Endothelial cell (in vitro differentiated cells): ENCODE measurements around the gene DLL4. TPM values are rescaled to one million over a fixed set of nuclear protein-coding genes. Genes with fewer than 3 reads are reported as not detected.

ENCODE experiments used
- DNase-seq: peaks from one replicate; pipeline ENCODE4 v3.0.0; 2021; ENCODE audit warnings: low spot score
- H3K27ac Mint-ChIP-seq: one replicate; pipeline ENCODE4 v1.8.0; 2021; ENCODE audit warnings: mixed read lengths, inconsistent platforms; ENCODE audit not compliant: unreplicated experiment
- H3K27me3 Mint-ChIP-seq: one replicate; pipeline ENCODE4 v1.8.0; 2021; ENCODE audit warnings: mild to moderate bottlenecking, moderate library complexity, mixed read lengths, inconsistent platforms; ENCODE audit not compliant: unreplicated experiment
- H3K36me3 Mint-ChIP-seq: one replicate; pipeline ENCODE4 v1.8.0; 2021; ENCODE audit warnings: mild to moderate bottlenecking, low read depth, mixed read lengths, inconsistent platforms; ENCODE audit not compliant: unreplicated experiment
- H3K4me1 Mint-ChIP-seq: one replicate; pipeline ENCODE4 v1.8.0; 2021; ENCODE audit warnings: mild to moderate bottlenecking, mixed read lengths, inconsistent platforms; ENCODE audit not compliant: unreplicated experiment
- H3K4me3 Mint-ChIP-seq: one replicate; pipeline ENCODE4 v1.8.0; 2021; ENCODE audit warnings: mild to moderate bottlenecking, mixed read lengths, inconsistent platforms; ENCODE audit not compliant: unreplicated experiment
- H3K9me3 Mint-ChIP-seq: one replicate; pipeline ENCODE4 v1.8.0; 2021; ENCODE audit warnings: mixed read lengths, inconsistent platforms; ENCODE audit not compliant: unreplicated experiment
- total RNA-seq: library from RNA; stranded (reverse); fragmentation: NEBNext Ultra II Directional; extraction: Animal tissue kit (Norgen Biotek cat#: 25700); gene quantifications from one replicate; pipeline ENCODE4 v1.2.1, GENCODE V29; 2021; ENCODE audit not compliant: unreplicated experiment
- TF ChIP-seq, protein P1 (sequence below): fragments of 200-600 bp; sonication (generic); IDR thresholded peaks from one replicate; pipeline ENCODE4 v1.5.0; 2021; ENCODE audit warnings: antibody characterized with exemption; ENCODE audit not compliant: unreplicated experiment

The DLL4 gene
- total RNA-seq, 1 donor from 2014 or later, result 257 TPM

DNA sequence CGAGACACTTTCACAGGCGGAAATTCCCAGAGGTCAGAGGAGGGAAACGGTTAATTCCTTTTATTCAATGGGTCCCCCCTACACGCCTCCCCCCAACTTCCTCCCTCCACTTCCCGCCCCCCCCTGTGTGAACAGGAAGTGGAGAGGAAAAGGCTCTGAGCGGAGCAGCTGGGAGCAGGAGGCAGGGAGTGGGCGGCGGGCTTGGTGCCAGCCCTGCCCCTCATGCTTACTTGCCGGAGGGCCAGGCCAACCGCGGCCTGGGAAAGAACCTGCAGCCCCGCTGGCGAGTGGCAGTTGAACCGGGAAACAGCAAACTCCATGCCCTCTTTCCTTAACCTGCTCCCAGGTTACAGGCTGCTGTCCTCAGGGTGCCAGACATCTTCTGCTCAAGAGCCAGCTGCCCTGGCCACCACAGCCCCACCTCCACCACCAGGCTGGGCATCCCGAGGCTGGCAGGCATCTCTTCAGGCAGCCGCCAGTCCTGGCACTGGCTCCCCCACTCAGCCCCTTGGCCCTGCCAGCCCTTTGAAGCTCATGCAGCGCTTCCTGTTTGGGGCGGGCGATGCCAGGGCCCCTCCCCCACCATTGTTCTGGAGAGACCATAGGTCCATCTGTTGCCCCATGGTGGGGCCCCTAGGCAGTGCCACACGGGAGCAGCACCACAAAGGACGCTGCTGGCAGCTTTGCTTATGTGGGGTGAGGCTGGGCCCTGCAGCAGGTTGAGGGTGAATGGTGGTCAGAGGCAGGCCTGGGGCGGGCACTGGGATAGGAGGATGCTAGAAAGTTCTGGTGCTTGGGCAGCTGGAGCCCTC, 21.9 kb upstream of the DLL4 start:
- TF ChIP-seq, protein P1, sequence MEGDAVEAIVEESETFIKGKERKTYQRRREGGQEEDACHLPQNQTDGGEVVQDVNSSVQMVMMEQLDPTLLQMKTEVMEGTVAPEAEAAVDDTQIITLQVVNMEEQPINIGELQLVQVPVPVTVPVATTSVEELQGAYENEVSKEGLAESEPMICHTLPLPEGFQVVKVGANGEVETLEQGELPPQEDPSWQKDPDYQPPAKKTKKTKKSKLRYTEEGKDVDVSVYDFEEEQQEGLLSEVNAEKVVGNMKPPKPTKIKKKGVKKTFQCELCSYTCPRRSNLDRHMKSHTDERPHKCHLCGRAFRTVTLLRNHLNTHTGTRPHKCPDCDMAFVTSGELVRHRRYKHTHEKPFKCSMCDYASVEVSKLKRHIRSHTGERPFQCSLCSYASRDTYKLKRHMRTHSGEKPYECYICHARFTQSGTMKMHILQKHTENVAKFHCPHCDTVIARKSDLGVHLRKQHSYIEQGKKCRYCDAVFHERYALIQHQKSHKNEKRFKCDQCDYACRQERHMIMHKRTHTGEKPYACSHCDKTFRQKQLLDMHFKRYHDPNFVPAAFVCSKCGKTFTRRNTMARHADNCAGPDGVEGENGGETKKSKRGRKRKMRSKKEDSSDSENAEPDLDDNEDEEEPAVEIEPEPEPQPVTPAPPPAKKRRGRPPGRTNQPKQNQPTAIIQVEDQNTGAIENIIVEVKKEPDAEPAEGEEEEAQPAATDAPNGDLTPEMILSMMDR, result no peak
- H3K4me1 Mint-ChIP-seq, result peaks cover 74% of the 10 kb centered on the region
- H3K36me3 Mint-ChIP-seq, result peaks cover 19% of the 10 kb centered on the region
- DNase-seq, result peak; percentile 75
- H3K9me3 Mint-ChIP-seq, result no peaks in the 10 kb centered on the region
- no peak overlapping the region for H3K4me3 Mint-ChIP-seq
- peaks cover 24% of the 10 kb centered on the region for H3K27me3 Mint-ChIP-seq
- peak overlapping the region; percentile 77 for H3K27ac Mint-ChIP-seq

DNA sequence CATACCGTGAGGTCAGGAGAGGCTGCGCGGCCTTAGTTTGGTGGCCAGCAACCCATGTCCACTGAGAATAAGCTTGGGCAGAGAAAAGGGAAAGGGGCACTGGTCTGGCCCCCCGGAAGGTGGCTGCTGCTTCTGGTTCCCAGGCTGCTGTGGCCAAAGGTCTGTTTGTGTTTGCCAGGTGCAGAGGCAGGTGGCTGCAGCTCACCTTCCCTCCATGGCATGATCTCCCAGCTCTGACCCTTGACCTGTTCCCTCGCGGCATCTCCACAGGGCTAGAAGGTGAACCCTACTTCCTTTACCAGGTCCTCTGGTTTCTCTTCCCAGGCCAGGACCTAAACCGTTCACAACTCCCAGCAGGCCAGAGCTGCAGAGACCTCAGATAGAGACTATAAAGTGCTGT, 21.0 kb upstream of the DLL4 start:
- no peak overlapping the region for H3K27ac Mint-ChIP-seq

DNA sequence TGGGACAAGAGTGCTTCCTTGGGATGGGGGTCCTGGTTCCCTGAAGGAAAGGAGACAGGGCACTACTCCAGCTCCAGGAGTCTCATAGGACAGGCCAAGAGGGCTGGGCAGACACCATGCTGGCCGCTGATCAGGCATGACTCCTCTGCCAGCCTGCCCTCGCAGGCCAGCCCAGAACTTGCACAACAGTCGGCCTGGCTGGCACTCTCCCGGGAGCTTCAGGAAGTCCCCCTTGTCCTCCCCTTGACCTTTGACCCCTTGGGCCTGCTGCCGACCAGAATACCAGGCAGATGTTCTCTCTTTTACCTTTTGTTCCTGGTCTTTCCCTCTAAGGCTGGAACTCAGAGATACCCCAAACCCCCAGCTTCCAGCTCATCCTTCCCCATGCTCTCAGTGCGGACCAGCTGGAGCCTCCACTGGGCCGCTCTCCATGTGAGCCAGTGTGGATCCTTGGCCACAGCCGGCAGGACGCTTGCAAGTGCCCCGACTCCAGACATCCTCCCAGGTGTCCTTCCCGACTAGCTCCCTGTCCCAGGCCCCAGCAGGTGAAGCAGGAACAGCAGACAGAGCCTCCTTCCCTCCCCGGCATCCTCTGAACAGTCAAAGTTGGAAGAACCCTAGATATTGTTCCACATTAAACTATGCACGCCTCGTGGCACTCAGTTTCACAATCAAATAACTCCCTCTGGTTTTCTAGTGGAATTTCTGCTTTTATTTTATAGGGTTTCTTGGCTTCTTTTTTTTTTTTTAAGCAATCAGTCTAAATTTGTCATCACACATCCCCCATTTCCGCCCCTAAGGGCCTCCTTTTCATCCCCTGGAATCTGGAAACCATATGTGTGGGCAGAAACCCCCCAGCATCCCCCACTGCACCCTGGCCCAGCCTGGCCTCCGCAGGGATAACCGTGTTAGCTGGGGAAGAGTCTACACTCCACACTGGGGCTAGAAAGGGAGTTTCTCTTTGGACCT, 19.2 kb upstream of the DLL4 start:
- TF ChIP-seq, protein P1, result no peak
- peaks cover 28% of the 10 kb centered on the region for H3K27me3 Mint-ChIP-seq
- H3K27ac Mint-ChIP-seq, result peak overlapping the region; percentile 87
- peaks cover 73% of the 10 kb centered on the region for H3K4me1 Mint-ChIP-seq
- no peaks in the 10 kb centered on the region for H3K9me3 Mint-ChIP-seq
- peaks cover 13% of the 10 kb centered on the region for H3K36me3 Mint-ChIP-seq
- H3K4me3 Mint-ChIP-seq, result peak overlapping the region; percentile 57
- DNase-seq, result no peak

More for the DNA sequence above, 21.0 kb upstream of the DLL4 start:
- Mint-ChIP-seq H3K9me3 (no peaks in the 10 kb centered on the region), H3K36me3 (peaks cover 15% of the 10 kb centered on the region), H3K27me3 (peaks cover 24% of the 10 kb centered on the region), H3K4me1 (peaks cover 73% of the 10 kb centered on the region), H3K4me3 (peak overlapping the region; percentile 33)
- TF ChIP-seq, protein P1, result no peak
- no peak for DNase-seq

DNA sequence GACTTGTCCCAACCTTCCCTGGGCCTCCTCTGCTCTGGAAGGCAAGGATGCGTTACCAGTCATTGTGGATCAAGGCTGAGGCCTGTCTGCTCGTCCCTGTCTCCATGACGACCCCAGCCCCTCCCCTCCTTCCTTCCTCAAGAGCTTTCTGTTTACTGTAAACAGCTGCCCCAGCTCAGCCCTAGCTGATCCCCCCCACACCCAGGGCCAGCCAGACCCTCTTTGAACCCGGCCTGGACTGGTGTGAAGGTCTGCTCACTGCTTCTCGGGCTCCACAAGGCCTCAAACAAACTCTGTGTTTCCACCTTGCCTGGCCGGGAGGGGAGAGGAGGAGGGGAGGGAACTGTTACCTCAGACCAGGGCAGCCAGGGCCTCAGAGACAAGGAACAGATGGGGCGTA, 18.0 kb upstream of the DLL4 start:
- peak overlapping the region; percentile 97 for H3K27ac Mint-ChIP-seq
- no peak for DNase-seq
- no peaks in the 10 kb centered on the region for H3K9me3 Mint-ChIP-seq

More for the DNA sequence above, 18.0 kb upstream of the DLL4 start:
- H3K36me3 Mint-ChIP-seq, result peaks cover 6% of the 10 kb centered on the region
- TF ChIP-seq, protein P1, result no peak
- peaks cover 27% of the 10 kb centered on the region for H3K27me3 Mint-ChIP-seq
- H3K4me3 Mint-ChIP-seq, result peak overlapping the region; percentile 67
- H3K4me1 Mint-ChIP-seq, result peaks cover 74% of the 10 kb centered on the region
